Gastrocnemius medialis (tissue), 4 donors: ENCODE data around the gene MIAT. TPM values are rescaled to one million over a fixed set of nuclear protein-coding genes. Genes with fewer than 3 reads are reported as not detected.
"Not testable (repeated sequence)": the region's sequence is repeated elsewhere in the genome, so short reads cannot be mapped to it uniquely, and the experiment has no call there.

Experiments used
- ATAC-seq, 2 donors: fragments of 150-250 bp; one replicate each; pipeline ENCODE4 v1.9.1; 2016
- DNase-seq, 2 donors: peaks; one replicate each; pipeline ENCODE4 v3.0.0-alpha.2; 2019
- H3K27ac ChIP-seq, 4 donors: fragments of 200-600 bp; sonication (generic); 1 replicate in 1 of 4; 2 replicates in 3 of 4; pipeline ENCODE4 v1.5.1; 2016 to 2018; ENCODE audit warnings: mild to moderate bottlenecking in 2 of 4, moderate library complexity in 1 of 4
- H3K27me3 ChIP-seq, 3 donors: fragments of 200-600 bp; sonication (generic) in 2 of 3; 1 replicate in 1 of 3; 2 replicates in 2 of 3; pipeline versions ENCODE4 v1.5.1 to v1.6.0; 2016 to 2019; ENCODE audit warnings: mild to moderate bottlenecking in 1 of 3, moderate library complexity in 1 of 3
- H3K36me3 ChIP-seq, 2 donors: fragments of 200-600 bp; sonication (generic) in 1 of 2; one replicate each; pipeline ENCODE4 v1.5.1; 2017 to 2018
- H3K4me1 ChIP-seq, 2 donors: fragments of 200-600 bp; sonication (generic) in 1 of 2; one replicate each; pipeline ENCODE4 v1.5.1; 2016 to 2017; ENCODE audit warnings: mild to moderate bottlenecking in 2 of 2
- H3K4me3 ChIP-seq, 4 donors: fragments of 200-600 bp; sonication (generic) in 3 of 4; 1 replicate in 1 of 4; 2 replicates in 3 of 4; pipeline ENCODE4 v1.5.1; 2016 to 2019; ENCODE audit warnings: mild to moderate bottlenecking in 2 of 4
- H3K9me3 ChIP-seq, 3 donors: fragments of 200-600 bp; sonication (generic) in 2 of 3; 1 replicate in 1 of 3; 2 replicates in 2 of 3; pipeline ENCODE4 v1.5.1; 2016 to 2019
- POLR2A ChIP-seq, 2 donors: fragments of 450-650 bp; IDR thresholded peaks; one replicate each; pipeline ENCODE4 v1.6.1; 2017; ENCODE audit warnings: antibody characterized with exemption in 2 of 2, mild to moderate bottlenecking in 2 of 2, moderate library complexity in 2 of 2
- in situ Hi-C, 4 donors: fragments of 200-750 bp; cut with MboI; loops; one replicate each; pipeline versions ENCODE4 v1.15.0 to v1.8.0; 2017; ENCODE audit warnings: low sequenced_read_pairs in 4 of 4
- intact Hi-C: fragments of 100-400 bp; cut with DNase I; formaldehyde crosslinking; loops from one replicate; pipeline ENCODE4 v1.15.1; 2023; ENCODE audit warnings: low total_unique reads
- total RNA-seq, 4 donors: library from RNA; depleted of rRNA; stranded (reverse); fragments of >200 nt; gene quantifications; one replicate each; pipeline versions ENCODE4 v1.1.0 to v1.2.3, GENCODE V29; 2016
- TF ChIP-seq, protein P1 (sequence below), 5 experiments: fragments of 450-650 bp in 3 of 5; fragments of 200-600 bp in 2 of 5; sonication (generic) in 2 of 5; IDR thresholded peaks in 4 of 5; conservative IDR thresholded peaks in 1 of 5; 1 replicate in 4 of 5; 2 replicates in 1 of 5; pipeline ENCODE4 v1.5.1; 2016 to 2019; ENCODE audit warnings: antibody characterized with exemption in 5 of 5, mild to moderate bottlenecking in 3 of 5, moderate library complexity in 3 of 5

MIAT gene
- total RNA-seq, 4 donors from 2014 or later = 0.02 to 0.25 (median 0.07) TPM; not detected in 1

DNA sequence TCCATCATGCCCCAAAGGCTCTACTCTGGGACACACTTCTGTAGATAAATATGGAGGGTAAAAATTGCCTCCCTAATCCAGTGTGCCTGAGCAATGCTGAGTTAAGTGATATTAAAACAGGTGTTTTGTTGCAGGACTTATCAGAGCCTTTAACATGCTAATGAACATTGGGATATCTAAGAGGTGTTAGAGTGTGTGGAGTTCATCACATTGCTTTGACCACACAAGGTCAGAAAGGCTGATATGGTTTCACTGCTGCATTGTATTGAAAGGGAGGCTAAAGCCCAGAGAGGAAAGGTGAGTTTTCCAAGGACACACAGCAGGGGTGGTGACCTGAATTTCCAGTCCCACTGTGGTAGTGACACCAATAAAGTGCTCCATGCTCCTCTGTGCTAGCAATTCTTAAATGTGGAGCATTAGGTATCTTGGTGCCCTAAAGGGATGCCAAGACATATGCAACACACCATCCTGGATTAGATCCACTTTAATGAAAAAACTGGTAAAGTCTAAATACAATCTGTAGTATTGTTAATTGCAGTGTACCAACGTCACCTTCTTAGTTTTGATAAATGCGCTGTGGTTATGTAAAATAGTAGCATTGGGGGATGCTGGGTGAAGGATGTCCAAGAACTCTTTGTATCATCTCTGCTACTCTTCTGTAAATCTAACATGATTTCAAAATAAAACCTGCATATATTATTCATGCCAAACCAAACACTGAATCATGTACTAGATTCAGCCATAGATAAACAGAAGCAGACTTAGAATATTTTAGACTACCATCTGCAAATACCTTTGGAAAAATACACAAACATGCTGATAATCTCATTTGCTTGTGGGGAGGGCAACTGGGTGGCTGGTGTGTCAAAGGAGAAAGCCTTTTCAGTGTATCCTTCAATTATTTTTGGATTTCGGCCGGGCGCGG is 45.8 kb downstream of the MIAT start:
- Histone ChIP-seq H3K27me3 (no peaks in the 10 kb centered on the region), H3K4me3 (no peak overlapping the region), H3K36me3 (no peaks in the 10 kb centered on the region), H3K27ac (no peak overlapping the region), H3K9me3 (no peaks in the 10 kb centered on the region), H3K4me1 (peaks cover 3 to 10% of the 10 kb centered on the region in 2 donors)
- intact Hi-C loops = no loop called here
- ATAC-seq (no peak), DNase-seq (no peak)
- in situ Hi-C loops = no loop called here
- TF ChIP-seq, protein P1, sequence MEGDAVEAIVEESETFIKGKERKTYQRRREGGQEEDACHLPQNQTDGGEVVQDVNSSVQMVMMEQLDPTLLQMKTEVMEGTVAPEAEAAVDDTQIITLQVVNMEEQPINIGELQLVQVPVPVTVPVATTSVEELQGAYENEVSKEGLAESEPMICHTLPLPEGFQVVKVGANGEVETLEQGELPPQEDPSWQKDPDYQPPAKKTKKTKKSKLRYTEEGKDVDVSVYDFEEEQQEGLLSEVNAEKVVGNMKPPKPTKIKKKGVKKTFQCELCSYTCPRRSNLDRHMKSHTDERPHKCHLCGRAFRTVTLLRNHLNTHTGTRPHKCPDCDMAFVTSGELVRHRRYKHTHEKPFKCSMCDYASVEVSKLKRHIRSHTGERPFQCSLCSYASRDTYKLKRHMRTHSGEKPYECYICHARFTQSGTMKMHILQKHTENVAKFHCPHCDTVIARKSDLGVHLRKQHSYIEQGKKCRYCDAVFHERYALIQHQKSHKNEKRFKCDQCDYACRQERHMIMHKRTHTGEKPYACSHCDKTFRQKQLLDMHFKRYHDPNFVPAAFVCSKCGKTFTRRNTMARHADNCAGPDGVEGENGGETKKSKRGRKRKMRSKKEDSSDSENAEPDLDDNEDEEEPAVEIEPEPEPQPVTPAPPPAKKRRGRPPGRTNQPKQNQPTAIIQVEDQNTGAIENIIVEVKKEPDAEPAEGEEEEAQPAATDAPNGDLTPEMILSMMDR (IDR thresholded peaks at IDR 0.05 in 4 of 5, conservative IDR thresholded peaks at IDR 0.05 in 1 of 5) = no peak
- TF ChIP-seq POLR2A (IDR thresholded peaks at IDR 0.05) = no peak

GRCh38 chr22:26705379-26705778 is 48.0 kb downstream of the MIAT start:
- H3K4me1 ChIP-seq = peaks cover 3 to 10% of the 10 kb centered on the region in 2 donors
- DNase-seq, H3K9me3 ChIP-seq, H3K36me3 ChIP-seq, in situ Hi-C loops, H3K27ac ChIP-seq, ATAC-seq, H3K4me3 ChIP-seq, H3K27me3 ChIP-seq, intact Hi-C loops: not testable (repeated sequence)

GRCh38 chr22:26707090-26707489 is 49.7 kb downstream of the MIAT start:
- no peak overlapping the region for H3K4me3 ChIP-seq
- H3K36me3 ChIP-seq = no peaks in the 10 kb centered on the region
- H3K27me3 ChIP-seq = no peaks in the 10 kb centered on the region
- ATAC-seq = no peak
- intact Hi-C loops (no loop called here), in situ Hi-C loops (no loop called here)
- peaks cover 3 to 10% of the 10 kb centered on the region in 2 donors for H3K4me1 ChIP-seq
- no peak for TF ChIP-seq POLR2A (IDR thresholded peaks at IDR 0.05)
- TF ChIP-seq, protein P1 (IDR thresholded peaks at IDR 0.05 in 4 of 5, conservative IDR thresholded peaks at IDR 0.05 in 1 of 5) = no peak
- no peak for DNase-seq
- H3K27ac ChIP-seq = no peak overlapping the region
- H3K9me3 ChIP-seq = no peaks in the 10 kb centered on the region

GRCh38 chr22:26707581-26707980 is 50.2 kb downstream of the MIAT start:
- ATAC-seq (no peak), DNase-seq (no peak)
- TF ChIP-seq, protein P1 (IDR thresholded peaks at IDR 0.05 in 4 of 5, conservative IDR thresholded peaks at IDR 0.05 in 1 of 5) = no peak
- TF ChIP-seq POLR2A (IDR thresholded peaks at IDR 0.05) = no peak
- Histone ChIP-seq H3K27ac (no peak overlapping the region), H3K27me3 (no peaks in the 10 kb centered on the region), H3K4me3 (no peak overlapping the region), H3K9me3 (no peaks in the 10 kb centered on the region), H3K36me3 (no peaks in the 10 kb centered on the region), H3K4me1 (peaks cover 3 to 10% of the 10 kb centered on the region in 2 donors)
- intact Hi-C loops (no loop called here), in situ Hi-C loops (no loop called here)

DNA sequence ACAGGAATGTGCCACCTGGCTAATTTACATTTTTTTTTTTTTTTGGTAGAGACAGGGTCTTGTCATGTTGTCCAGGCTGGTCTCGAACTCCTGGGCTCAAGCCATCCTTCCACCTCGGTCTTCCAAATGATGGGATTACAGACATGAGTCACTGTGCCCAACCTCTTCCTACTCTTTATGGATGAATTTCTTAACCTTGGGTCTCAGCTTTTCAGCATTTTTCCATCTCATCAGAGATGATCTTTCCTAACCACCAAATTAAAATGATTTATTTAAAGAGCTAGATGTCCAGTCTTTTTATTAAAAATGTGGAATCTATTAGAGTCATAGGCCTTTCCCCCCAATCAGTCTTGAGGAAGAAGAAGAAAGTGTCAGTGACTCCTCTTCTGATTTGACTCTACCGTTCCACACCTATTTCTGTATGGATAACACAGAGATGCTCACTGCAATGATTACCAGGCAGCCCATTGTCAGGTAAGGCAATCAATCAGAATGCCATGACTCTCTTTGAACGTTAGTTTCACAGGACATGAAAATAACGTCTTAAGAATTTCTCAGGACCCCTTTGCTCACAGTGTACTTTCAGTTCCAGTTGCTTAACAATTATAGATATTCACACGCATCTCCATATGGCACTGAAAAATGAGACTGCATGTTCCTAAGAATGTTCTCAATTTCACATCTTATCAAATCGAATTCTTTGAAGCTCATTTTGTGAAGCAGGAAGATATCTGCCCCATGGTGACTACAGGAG is 51.0 kb downstream of the MIAT start:
- Histone ChIP-seq H3K4me1 (peaks cover 3 to 10% of the 10 kb centered on the region in 2 donors), H3K36me3 (no peaks in the 10 kb centered on the region), H3K9me3 (no peaks in the 10 kb centered on the region), H3K4me3 (no peak overlapping the region), H3K27ac (no peak overlapping the region), H3K27me3 (no peaks in the 10 kb centered on the region)
- DNase-seq (no peak), ATAC-seq (no peak)
- intact Hi-C loops = no loop called here
- TF ChIP-seq, protein P1 (IDR thresholded peaks at IDR 0.05 in 4 of 5, conservative IDR thresholded peaks at IDR 0.05 in 1 of 5) = no peak
- TF ChIP-seq POLR2A (IDR thresholded peaks at IDR 0.05) = no peak
- in situ Hi-C loops = no loop called here
